GM19099 (cell line): ENCODE results near the gene CDH23.

Experiments used
- POLR2A ChIP-seq: IDR thresholded peaks from 3 replicates; pipeline ENCODE4 v1.6.1; 2011; ENCODE audit warnings: low read depth; ENCODE audit not compliant: insufficient read length; ENCODE audit errors: extremely low read depth

Gene CDH23

DNA sequence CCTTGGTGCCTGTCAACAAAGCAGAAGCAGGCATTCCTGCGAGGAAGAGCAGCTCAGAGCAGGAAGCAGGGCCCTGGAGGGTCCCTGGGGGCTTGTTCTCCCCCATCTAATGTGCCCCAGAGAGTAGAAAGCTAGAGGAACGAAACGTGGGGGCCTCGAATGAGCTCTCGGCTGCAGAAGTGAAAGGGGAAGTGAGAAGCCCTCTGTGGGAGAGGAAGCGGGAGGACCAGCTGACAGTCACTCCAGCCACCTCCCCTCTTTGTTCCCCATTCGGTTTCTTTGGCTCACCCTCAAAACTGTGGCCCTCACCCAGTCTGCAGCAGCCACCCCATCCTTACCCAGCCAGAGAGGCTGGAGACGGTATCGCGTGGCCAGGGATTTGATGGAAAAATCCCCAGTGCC, 297.8 kb downstream of the CDH23 start:
- no peak for TF ChIP-seq POLR2A

DNA sequence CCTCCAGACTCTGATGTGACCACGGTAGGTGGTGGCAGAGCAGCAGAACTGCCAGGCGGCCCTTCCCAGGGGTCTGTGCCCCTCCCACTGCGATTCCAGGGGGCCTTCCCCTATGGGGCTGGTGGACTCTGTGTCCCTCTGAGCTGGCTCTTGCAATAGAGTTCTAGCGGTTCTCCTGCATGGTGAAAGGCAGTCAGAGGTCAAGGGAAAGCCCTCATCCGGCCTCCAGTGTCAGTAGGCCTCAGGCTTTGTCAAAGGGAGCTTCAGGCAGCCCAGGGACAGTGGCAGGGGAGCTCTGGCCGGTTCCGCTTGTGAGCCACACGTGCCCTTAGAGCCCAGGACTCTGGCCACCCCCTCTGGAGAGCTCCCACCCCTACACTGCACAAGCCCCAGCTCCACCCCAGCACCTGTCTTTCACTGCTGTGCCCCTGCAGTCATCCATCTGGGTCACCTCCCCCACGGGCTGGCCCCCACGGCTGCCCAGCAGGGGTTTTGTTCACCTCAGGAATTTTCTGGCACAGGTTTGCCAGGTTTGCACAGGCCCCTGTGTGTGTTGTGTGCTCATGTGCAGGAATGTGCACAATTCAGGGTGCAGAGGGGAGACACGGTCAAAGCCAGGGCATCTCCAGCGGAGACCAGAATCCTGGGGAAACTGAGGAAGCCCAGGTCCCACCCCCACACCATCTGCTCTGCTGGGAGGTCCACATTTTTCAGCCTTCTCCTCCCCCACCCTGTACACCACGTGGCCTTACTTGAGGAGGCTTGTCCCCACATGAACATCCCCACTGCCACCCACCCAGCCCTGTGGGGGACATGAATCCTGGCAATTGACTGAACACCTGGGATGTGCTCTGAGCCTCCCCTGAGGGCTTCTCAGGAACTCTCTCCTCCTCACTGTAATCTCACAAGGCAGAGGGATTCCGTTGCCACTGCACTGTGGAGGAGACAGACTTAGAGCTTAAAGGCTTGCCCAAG, 299.1 kb downstream of the CDH23 start:
- no peak for TF ChIP-seq POLR2A

DNA sequence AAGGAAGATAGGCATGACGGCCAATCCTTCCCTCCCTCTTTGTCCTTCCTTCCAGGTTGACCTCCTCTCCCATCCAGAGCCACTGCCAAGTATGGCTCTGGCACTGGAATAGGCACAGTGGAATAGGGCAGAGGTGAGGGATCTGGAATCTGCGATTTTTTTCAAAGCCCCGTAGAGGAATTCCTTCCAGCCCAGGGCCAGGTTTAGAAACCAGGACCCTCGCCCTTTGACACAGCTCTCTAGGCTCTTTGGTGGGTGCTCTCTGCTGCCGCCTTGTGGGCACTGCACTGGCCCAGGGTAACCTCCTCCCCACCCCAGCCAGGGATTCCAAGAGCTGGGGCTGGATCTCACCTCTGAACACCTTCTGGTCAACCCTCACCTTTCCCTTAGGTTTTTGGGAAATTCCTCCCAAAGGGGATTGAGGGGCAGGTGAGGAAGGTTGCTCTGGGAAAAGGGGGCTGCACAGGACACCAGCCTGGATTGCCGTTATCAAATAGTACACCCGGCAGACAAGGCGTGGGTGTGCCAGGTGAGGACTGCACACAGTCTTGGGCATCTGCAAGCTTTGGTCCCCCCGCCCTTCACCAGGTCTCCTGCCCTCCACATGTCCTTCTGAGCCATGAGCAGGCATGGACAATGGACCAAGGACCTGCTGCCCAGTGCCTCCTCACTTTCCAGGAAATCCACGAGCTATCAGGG, 300.1 kb downstream of the CDH23 start:
- no peak for TF ChIP-seq POLR2A

DNA sequence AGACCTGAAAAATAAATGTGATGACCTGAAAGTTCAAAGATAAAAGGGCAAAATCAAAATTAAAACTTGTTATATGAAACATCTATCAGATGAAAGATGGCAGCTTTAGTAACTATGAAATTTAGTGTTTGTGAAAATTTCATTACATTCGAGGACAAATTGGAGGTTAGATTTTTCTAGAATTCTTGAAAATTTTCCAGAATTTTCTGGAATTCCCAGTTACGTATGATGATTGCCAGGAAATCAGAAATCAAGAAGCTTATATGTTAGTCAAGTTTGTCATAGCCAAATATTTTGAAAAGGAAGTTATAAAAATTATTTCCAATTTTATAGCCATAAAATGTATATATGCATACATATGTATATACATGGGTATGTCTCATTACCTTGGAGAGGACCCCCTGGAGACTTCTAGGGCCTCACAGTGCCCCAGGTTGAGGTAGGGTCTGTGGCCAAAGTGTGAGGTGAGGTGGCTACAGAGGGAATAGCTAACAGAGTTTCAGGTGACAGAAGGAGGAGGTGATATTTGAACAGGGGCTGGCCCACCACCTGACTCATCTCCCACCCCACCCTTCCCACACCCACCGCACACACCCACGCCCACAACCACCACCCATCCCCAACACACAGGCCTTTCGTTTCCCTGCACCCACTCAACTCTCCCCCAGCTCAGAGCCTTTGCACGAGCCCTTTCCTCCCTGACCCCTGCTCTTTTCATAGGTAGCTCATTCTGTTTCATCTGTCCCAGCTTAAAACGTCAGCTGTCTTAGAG, 301.4 kb downstream of the CDH23 start:
- no peak for TF ChIP-seq POLR2A

DNA sequence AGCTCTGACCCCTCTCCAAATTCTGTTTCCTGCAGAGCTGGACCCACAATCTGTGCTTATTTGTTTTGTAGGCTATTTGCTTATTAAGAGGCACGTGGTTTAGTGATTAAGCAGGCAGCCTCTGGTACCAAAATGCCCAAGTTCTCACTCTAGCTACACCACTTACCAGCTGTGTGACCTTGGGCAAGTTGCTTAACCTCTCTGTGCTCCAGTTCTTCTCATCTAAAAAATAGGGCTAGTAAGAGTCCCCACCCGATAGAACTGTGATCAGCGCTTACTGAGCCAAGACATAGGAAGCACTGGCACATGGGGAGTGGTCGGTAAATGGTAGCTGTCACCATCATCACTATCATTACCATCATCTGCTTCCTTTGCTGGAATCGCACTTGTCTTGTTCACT, 302.0 kb downstream of the CDH23 start:
- TF ChIP-seq POLR2A = no peak

DNA sequence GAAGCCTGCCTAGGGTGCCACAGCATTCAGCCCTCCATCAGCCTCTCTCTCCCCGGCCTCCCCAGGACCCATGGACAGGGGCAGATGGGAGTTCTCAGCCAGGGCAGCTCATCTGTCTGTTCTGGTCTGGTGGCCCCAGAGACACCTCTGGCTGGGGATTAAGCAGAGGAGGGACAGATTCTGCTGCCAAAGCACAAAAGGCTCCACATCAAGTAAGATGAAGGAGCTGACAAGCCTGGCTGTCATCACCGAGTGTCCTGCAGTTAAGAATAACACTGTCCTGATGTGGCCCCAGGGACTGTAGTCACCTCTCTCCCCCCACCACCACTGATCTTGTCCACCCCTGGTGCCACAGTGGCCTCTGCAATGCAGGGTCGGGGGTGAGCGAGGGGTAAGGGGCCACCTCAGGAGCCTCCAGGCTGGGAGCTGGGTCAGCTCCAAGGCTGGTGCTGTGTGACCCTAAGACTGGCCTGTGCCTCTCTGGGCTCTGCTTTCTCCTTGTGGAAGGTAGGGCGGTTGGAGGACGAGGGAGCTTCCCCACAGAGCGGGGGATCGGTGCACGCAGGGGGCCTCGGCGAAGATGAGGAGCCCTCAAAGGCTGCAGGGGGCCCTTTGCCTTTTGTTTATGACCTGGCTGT, 304.1 kb downstream of the CDH23 start:
- TF ChIP-seq POLR2A = no peak

DNA sequence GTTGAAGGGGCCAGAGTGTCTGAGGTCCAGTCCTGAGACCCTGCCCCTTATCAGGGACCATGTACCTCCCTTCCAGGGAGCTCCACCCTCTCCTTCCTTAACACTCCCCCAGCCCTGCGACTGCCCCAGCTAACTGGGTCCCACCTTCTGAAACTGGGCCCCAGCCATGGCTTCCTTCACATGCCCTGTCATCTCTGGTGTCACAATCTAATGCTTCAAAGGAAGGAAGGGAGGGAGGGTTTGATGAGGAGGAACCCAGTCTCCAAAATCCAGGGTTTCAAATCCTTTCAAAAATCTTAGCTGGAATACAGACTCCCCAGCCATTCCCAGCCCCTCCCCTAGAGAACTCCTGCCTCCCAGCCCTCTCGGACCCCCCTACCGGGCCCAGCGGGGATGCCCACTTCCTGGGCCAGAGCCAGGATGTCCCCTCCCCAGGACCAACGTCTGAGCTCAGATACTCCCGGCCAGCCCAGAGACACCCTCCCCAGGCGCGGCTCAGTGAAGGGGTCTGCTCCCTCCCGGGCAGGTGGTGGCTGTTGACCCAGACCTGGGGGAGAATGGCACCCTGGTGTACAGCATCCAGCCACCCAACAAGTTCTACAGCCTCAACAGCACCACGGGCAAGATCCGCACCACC, 304.9 kb downstream of the CDH23 start:
- no peak for TF ChIP-seq POLR2A

DNA sequence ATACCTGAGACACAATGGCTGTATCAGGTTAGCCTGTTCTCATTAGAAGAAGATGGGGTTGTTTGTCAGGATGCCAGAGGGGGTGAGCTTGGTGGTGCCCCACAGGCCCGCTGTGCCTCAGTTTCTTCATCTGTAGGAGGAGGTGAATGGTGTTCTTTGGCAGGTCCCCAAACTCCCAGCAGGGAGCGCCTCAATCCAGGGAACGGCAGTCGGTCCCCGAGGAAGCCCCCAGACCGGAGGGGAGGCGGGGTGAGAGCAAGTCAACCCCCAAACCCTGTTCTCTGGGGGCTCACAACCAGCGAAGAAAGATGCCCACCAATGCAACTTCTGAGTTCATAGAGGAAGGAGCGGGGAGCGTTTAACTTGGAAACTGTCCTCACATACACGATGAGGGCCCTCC, 306.9 kb downstream of the CDH23 start:
- no peak for TF ChIP-seq POLR2A

DNA sequence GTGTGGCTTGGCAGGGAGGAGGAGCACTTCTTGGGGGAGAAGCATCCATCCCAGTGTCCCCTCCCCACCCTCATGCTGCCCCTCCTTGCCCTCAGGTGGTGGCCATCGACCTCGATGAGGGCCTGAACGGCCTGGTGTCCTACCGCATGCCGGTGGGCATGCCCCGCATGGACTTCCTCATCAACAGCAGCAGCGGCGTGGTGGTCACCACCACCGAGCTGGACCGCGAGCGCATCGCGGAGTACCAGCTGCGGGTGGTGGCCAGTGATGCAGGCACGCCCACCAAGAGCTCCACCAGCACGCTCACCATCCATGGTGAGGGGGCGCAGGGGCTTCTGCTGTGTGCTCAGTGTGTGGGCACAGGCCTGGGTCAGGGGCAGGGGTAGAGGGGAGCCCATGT, 308.1 kb downstream of the CDH23 start:
- TF ChIP-seq POLR2A = no peak

DNA sequence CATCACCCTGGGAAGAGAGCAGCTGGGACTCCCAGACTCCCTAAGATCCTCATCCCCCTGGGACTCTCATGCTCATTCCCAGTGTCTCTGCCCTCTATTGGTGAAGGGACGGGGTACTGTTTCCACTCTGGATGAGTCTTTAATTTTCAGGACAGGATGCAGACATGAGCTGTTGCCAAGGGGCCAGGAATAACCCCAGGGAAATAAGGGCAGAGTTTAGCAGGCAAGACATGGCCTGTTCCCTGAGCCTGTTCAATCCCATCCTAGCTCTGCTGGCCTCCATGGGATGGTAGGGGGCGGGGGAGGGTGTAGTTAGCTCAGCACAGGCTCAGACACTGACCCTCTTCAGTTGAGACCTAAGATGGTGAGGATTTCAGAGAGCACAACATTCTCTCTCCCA, 308.9 kb downstream of the CDH23 start:
- no peak for TF ChIP-seq POLR2A

DNA sequence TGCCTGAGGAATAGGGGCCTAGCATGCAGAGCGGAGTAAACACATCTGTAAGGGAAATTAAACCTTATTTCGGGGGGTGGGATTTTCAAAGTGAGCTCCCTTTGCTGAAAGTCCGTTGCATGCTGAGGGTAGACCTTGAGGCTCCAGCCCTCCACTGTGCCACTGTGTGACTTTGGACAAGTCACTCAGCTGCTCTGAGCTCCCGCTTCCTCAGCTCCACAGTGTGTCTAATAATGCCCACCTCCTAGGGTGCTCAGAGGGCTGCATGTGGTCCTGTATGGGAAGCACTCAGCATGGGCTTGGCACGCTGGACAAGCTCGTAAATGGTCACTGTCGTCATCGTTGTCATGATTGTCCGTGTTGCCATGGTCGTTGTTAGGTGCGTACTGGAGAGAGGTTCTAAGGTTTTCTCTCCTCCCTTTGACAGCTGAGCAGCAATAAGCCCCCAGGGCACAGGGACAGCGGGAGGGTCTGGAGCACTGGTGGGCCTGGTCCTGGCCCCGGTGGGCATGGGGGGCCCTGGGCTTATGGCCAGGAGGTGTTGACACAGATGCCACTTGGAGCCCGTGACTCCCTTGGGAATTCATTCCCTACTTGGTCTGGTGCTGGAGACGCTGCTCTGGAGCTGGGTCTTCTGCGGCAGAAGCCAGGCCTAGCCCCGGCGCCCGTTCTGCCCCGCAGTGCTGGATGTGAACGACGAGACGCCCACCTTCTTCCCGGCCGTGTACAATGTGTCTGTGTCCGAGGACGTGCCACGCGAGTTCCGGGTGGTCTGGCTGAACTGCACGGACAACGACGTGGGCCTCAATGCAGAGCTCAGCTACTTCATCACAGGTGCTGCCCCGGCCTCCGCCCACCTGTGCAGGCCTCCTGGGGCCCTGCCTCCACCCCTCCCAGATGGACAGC, 309.7 kb downstream of the CDH23 start:
- no peak for TF ChIP-seq POLR2A

DNA sequence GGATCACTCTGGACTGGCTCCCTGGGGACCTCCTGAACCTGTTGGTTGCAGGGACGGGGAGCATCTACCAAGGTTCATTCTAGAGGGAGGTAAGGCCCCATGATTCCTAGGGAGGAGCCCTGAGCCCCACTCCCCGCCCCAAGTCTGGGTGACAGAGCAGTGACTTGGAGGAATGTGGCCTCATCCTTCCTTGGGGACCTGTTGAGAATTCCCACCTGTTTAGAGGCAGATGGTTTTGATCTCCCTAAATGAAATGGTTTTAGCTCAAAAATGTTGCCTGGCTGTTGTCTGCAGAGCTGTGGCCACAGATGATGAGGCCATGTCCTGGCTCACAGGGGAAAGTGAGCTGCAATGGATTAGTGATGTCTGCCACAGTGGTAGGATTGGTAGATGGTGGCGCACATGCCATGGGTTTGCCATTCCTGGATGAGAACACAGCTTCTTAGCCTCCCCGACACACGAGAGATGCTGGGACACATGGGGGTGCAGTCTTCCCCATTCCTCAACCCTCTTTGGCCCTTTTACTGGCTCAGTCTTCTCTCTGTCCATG, 310.6 kb downstream of the CDH23 start:
- TF ChIP-seq POLR2A = no peak

DNA sequence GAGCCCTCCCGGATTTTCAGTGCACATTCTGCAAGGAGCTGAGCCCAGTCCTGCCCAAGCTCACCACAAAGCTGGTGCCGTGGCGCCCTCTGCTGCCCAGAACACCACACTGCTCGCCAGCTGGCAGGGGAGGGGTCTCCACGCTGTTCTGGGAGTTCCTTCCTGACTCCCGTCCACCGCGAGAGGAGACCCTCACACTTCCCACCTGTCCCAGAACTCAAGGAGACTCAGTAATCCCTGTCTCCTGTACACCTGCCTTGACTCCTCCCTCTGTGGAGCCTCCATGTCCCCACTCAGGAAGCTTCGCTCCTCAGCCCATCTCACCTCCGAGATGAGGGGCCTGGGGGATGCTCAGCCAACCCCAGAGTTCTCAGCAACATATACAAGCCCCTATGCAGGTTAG, 311.6 kb downstream of the CDH23 start:
- TF ChIP-seq POLR2A = no peak
